SK-N-SH (cell line): ENCODE data around the gene LSM14A. TPM values are rescaled to one million over a fixed set of nuclear protein-coding genes. Genes with fewer than 3 reads are reported as not detected.
A peak's percentile ranks its signal among the peaks of the same experiment; 100 is the strongest.

Experiments
- CTCF ChIA-PET: fragments of 300-600, 350-600 bp; formaldehyde crosslinking; extraction: SDS; loops from one replicate; lab custom pipeline; 2021; lab: Yijun Ruan, JAX
- POLR2A ChIA-PET: fragments of 350-600 bp; sonication (Branson Sonifier 250); formaldehyde crosslinking; extraction: SDS; loops from one replicate; lab custom pipeline; 2020; ENCODE audit warnings: antibody characterized with exemption, inconsistent platforms; lab: Yijun Ruan, JAX
- DNase-seq: peaks from one replicate; pipeline ENCODE4 v3.0.0; 2012
- H2AFZ ChIP-seq: fragments of 200-600 bp; sonication (generic); 2 replicates; pipeline ENCODE4 v1.8.1; 2016; ENCODE audit warnings: antibody characterized with exemption, mild to moderate bottlenecking, low read depth
- H3F3A ChIP-seq: fragments of 200-600 bp; sonication (generic); replicated peaks from 2 replicates; pipeline ENCODE3; 2016; ENCODE audit warnings: antibody characterized with exemption, mild to moderate bottlenecking; ENCODE audit not compliant: insufficient read depth
- H3K27ac ChIP-seq, 2 experiments: fragments of 200-500 bp in 1 of 2; fragments of 200-600 bp in 1 of 2; sonication (Bioruptor generic) in 1 of 2; sonication (generic), shearing (Covaris generic) in 1 of 2; 2 replicates each; pipeline versions ENCODE4 v1.5.1 to v1.6.1; 2014 to 2016; ENCODE audit warnings: low read depth in 2 of 2, inconsistent platforms in 1 of 2, low read length in 1 of 2, mild to moderate bottlenecking in 1 of 2, mixed read lengths in 1 of 2
- H3K27me3 ChIP-seq: fragments of 200-600 bp; sonication (generic), shearing (Covaris generic); 2 replicates; pipeline ENCODE4 v1.6.1; 2016; ENCODE audit warnings: mixed run types; ENCODE audit not compliant: insufficient read depth
- H3K36me3 ChIP-seq, 2 experiments: fragments of 200-500 bp in 1 of 2; fragments of 200-600 bp in 1 of 2; sonication (Bioruptor generic) in 1 of 2; sonication (generic) in 1 of 2; replicated peaks in 1 of 2; 2 replicates each; pipeline versions ENCODE3 to v1.5.1; 2014 to 2016; ENCODE audit warnings: low read length in 1 of 2, mild to moderate bottlenecking in 1 of 2; ENCODE audit not compliant: insufficient read depth in 2 of 2, control insufficient read depth in 1 of 2
- H3K4me1 ChIP-seq, 2 experiments: fragments of 200-500 bp in 1 of 2; fragments of 200-600 bp in 1 of 2; sonication (Bioruptor generic) in 1 of 2; sonication (generic), shearing (Covaris generic) in 1 of 2; 2 replicates each; pipeline versions ENCODE4 v1.5.1 to v1.6.1; 2014 to 2016; ENCODE audit warnings: low read depth in 1 of 2, low read length in 1 of 2, mixed run types in 1 of 2; ENCODE audit not compliant: insufficient read depth in 2 of 2, control insufficient read depth in 1 of 2
- H3K4me2 ChIP-seq: fragments of 200-600 bp; sonication (generic), shearing (Covaris generic); 2 replicates; pipeline ENCODE4 v1.6.1; 2017; ENCODE audit warnings: mixed run types
- H3K4me3 ChIP-seq, 2 experiments: fragments of 200-500 bp in 1 of 2; fragments of 200-600 bp in 1 of 2; sonication (Bioruptor generic) in 1 of 2; sonication (generic), shearing (Covaris generic) in 1 of 2; 2 replicates each; pipeline versions ENCODE4 v1.5.1 to v1.8.1; 2014 to 2016; ENCODE audit warnings: low read depth in 2 of 2, inconsistent platforms in 1 of 2, low read length in 1 of 2, mild to moderate bottlenecking in 1 of 2, mixed read lengths in 1 of 2, moderate library complexity in 1 of 2
- H3K79me2 ChIP-seq: fragments of 200-600 bp; sonication (generic); 2 replicates; pipeline ENCODE4 v1.8.1; 2017; ENCODE audit warnings: mild to moderate bottlenecking; ENCODE audit not compliant: insufficient read depth
- H3K9ac ChIP-seq: fragments of 200-600 bp; sonication (generic); 2 replicates; pipeline ENCODE4 v1.6.1; 2017; ENCODE audit warnings: mixed run types
- H3K9me2 ChIP-seq: fragments of 200-600 bp; sonication (generic); 2 replicates; pipeline ENCODE4 v1.6.1; 2017; ENCODE audit warnings: mixed run types
- H3K9me3 ChIP-seq: fragments of 200-600 bp; sonication (generic); 2 replicates; pipeline ENCODE4 v1.6.1; 2017; ENCODE audit warnings: mixed run types, mild to moderate bottlenecking, moderate library complexity
- H4K20me1 ChIP-seq: fragments of 200-600 bp; sonication (generic); 2 replicates; pipeline ENCODE4 v1.6.1; 2017; ENCODE audit warnings: mild to moderate bottlenecking, mixed run types; ENCODE audit not compliant: insufficient read depth
- CHD2 ChIP-seq: fragments of 150-350 bp; IDR thresholded peaks from 2 replicates; pipeline ENCODE4 v1.6.1; 2018; ENCODE audit warnings: low read length; ENCODE audit not compliant: partially characterized antibody
- ELF1 ChIP-seq: IDR thresholded peaks from 2 replicates; pipeline ENCODE4 v1.4.0; 2012
- EP300 ChIP-seq, 2 experiments: IDR thresholded peaks; 2 replicates each; pipeline versions ENCODE4 v1.4.0 to v1.6.1; 2012; ENCODE audit warnings: borderline replicate concordance in 1 of 2, low read depth in 1 of 2, low read length in 1 of 2
- FOSL2 ChIP-seq: IDR thresholded peaks from 2 replicates; pipeline ENCODE4 v1.4.0; 2012; ENCODE audit warnings: low read depth, mild to moderate bottlenecking, moderate library complexity, borderline replicate concordance
- GABPA ChIP-seq: IDR thresholded peaks from 2 replicates; pipeline ENCODE4 v1.4.0; 2012; ENCODE audit warnings: low read depth, mild to moderate bottlenecking
- GATA2 ChIP-seq: sonication (generic); formaldehyde crosslinking; IDR thresholded peaks from 2 replicates; pipeline ENCODE4 v1.5.0; 2020; ENCODE audit warnings: mild to moderate bottlenecking, missing genetic modification reagents
- MXI1 ChIP-seq: IDR thresholded peaks from 2 replicates; pipeline ENCODE4 v1.6.1; 2012; ENCODE audit warnings: mild to moderate bottlenecking, low read depth, low read length, improper control_type of control experiment
- NRF1 ChIP-seq: IDR thresholded peaks from 2 replicates; pipeline ENCODE4 v1.6.1; 2012; ENCODE audit warnings: low read depth, mild to moderate bottlenecking, low read length
- RCOR1 ChIP-seq: fragments of 150-350 bp; IDR thresholded peaks from 2 replicates; pipeline ENCODE4 v1.6.1; 2017; ENCODE audit warnings: antibody characterized with exemption, low read length
- TAF1 ChIP-seq: IDR thresholded peaks from 2 replicates; pipeline ENCODE4 v1.6.1; 2012; ENCODE audit warnings: low read depth, mild to moderate bottlenecking, low read length, moderate library complexity, borderline replicate concordance
- TCF12 ChIP-seq: IDR thresholded peaks from 2 replicates; pipeline ENCODE4 v1.4.0; 2012
- YY1 ChIP-seq: IDR thresholded peaks from 2 replicates; pipeline ENCODE4 v1.4.0; 2012; ENCODE audit warnings: low read depth, mild to moderate bottlenecking
- WGBS: methylation state at CpG from one replicate; pipeline ENCODE4 v1.1.6; 2017; ENCODE audit warnings: low lambda C conversion rate; 5-methylcytosine and 5-hydroxymethylcytosine counted together
- polyA plus RNA-seq, 3 experiments: library from polyadenylated mRNA; depleted of rRNA; stranded (reverse); fragments of >200 nt; gene quantifications; 2 replicates each; pipeline ENCODE4 v1.2.3, GENCODE V29; 2012
- TF ChIP-seq, protein P1 (sequence below): IDR thresholded peaks from 2 replicates; pipeline ENCODE4 v1.4.0; 2012; ENCODE audit warnings: low read depth, borderline replicate concordance
- TF ChIP-seq, protein P2 (sequence below): fragments of 200-600 bp; sonication (generic); IDR thresholded peaks from 2 replicates; pipeline ENCODE4 v1.6.1; 2017; ENCODE audit warnings: antibody characterized with exemption, mild to moderate bottlenecking, moderate library complexity
- TF ChIP-seq, protein P3 (sequence below): fragments of 150-350 bp; IDR thresholded peaks from 2 replicates; pipeline ENCODE4 v1.6.1; 2017; ENCODE audit warnings: antibody characterized with exemption, low read length, low read depth, borderline replicate concordance
- TF ChIP-seq, protein P4 (sequence below): fragments of 150-350 bp; IDR thresholded peaks from 2 replicates; pipeline ENCODE4 v1.6.1; 2016; ENCODE audit warnings: mild to moderate bottlenecking, low read depth, low read length

LSM14A gene
- polyA plus RNA-seq, 1 of the 3 experiments (the other 2 are of a cell fraction), result 87.7 TPM

DNA sequence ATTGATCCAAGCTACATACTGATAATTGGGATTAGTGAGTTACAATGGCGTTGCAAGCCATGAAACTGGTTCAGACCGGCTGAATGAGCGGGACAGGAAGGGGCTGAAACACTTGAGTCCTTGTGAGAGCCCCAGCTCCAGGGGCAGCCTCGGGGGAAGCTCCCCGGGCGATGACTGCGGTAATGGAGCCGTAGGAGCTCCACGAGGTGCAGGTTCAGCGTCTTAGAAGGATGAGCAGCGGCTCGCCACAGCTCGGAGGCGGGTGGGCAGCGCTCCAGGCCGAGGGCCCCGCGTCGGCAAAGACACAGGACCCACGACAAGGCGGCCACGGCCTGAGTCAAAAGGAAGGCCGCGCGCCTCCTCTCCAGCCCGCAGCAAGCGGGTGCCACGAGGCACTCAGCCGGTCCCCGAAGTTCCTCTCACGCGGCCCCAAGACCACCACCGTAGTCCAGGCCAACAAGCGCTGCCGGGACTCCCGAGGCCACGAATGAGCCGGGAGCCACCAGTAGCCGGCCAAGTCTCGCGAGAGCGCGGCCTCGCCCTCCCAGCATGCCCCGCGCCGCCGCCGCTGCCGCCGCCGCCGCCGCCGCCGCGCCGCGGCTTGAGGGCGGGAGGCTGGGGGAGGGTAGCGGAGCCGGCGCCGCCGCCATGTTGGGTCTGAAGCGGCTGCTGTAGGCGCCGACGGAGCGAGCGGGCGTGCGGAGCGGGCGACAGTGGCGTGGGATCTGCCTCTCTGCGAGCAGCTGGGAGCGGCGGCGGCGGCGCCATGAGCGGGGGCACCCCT, at the start of gene LSM14A (continued):
- TF ChIP-seq, protein P1, sequence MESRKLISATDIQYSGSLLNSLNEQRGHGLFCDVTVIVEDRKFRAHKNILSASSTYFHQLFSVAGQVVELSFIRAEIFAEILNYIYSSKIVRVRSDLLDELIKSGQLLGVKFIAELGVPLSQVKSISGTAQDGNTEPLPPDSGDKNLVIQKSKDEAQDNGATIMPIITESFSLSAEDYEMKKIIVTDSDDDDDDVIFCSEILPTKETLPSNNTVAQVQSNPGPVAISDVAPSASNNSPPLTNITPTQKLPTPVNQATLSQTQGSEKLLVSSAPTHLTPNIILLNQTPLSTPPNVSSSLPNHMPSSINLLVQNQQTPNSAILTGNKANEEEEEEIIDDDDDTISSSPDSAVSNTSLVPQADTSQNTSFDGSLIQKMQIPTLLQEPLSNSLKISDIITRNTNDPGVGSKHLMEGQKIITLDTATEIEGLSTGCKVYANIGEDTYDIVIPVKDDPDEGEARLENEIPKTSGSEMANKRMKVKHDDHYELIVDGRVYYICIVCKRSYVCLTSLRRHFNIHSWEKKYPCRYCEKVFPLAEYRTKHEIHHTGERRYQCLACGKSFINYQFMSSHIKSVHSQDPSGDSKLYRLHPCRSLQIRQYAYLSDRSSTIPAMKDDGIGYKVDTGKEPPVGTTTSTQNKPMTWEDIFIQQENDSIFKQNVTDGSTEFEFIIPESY, result peak; percentile 96
- TF ChIP-seq, all 33 proteins: peak for 9

DNA sequence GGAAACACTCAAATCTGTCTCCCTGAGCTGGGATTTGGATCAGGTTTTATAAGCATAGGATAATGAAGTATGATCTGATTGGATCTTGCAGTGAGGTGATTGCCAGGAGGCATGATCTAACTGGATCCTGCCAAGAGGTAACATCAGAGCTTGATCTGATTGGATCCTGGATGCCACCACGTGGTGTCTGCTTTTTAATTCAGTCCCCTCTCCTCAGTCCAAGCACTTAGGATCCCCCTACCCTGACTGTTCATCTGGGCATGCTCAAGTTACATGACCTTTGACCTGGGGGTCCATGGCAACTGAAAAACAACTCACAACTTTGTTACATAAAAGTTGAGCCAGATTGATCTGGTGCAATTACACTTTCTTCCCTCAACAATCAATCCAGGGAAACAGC, 47.5 kb upstream of the LSM14A start:
- TF ChIP-seq, protein P2, sequence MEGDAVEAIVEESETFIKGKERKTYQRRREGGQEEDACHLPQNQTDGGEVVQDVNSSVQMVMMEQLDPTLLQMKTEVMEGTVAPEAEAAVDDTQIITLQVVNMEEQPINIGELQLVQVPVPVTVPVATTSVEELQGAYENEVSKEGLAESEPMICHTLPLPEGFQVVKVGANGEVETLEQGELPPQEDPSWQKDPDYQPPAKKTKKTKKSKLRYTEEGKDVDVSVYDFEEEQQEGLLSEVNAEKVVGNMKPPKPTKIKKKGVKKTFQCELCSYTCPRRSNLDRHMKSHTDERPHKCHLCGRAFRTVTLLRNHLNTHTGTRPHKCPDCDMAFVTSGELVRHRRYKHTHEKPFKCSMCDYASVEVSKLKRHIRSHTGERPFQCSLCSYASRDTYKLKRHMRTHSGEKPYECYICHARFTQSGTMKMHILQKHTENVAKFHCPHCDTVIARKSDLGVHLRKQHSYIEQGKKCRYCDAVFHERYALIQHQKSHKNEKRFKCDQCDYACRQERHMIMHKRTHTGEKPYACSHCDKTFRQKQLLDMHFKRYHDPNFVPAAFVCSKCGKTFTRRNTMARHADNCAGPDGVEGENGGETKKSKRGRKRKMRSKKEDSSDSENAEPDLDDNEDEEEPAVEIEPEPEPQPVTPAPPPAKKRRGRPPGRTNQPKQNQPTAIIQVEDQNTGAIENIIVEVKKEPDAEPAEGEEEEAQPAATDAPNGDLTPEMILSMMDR, result no peak
- no peak for TF ChIP-seq RCOR1
- TF ChIP-seq NRF1, result no peak
- no peak for TF ChIP-seq YY1
- no peak for TF ChIP-seq ELF1
- TF ChIP-seq CHD2, result no peak

DNA sequence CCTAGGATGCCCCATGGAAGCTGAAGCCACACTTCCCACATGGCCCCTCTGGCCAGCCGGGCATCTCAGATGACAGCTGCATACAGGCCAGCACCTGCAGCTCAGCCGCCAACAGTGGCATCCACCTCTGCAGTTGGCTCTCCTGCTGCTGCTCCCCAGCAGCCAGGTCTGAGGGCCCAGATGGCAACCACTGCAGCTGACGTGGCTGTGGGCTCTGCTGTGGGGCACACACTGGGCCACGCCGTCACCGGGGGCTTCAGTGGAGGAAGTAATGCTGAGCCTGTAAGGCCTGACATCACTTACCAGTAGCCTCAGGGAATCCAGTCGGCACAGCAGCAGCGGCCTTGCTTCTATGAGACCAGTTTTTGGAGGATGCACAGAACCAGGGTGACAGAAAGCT, 45.3 kb upstream of the LSM14A start:
- TF ChIP-seq YY1, result no peak
- no peak for TF ChIP-seq CHD2
- no peak for TF ChIP-seq GABPA
- no peak for TF ChIP-seq MXI1
- TF ChIP-seq TAF1, result no peak
- TF ChIP-seq, protein P3, sequence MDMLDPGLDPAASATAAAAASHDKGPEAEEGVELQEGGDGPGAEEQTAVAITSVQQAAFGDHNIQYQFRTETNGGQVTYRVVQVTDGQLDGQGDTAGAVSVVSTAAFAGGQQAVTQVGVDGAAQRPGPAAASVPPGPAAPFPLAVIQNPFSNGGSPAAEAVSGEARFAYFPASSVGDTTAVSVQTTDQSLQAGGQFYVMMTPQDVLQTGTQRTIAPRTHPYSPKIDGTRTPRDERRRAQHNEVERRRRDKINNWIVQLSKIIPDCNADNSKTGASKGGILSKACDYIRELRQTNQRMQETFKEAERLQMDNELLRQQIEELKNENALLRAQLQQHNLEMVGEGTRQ, result no peak
- no peak for TF ChIP-seq RCOR1
- TF ChIP-seq GATA2 (CRISPR knock-in tag), result no peak
- no peak for TF ChIP-seq FOSL2
- no peak for TF ChIP-seq EP300 (IDR thresholded peaks at IDR 0.05; ENCODE audit: borderline replicate concordance in 1 of 2, low read depth in 1 of 2, low read length in 1 of 2)
- TF ChIP-seq, protein P4, sequence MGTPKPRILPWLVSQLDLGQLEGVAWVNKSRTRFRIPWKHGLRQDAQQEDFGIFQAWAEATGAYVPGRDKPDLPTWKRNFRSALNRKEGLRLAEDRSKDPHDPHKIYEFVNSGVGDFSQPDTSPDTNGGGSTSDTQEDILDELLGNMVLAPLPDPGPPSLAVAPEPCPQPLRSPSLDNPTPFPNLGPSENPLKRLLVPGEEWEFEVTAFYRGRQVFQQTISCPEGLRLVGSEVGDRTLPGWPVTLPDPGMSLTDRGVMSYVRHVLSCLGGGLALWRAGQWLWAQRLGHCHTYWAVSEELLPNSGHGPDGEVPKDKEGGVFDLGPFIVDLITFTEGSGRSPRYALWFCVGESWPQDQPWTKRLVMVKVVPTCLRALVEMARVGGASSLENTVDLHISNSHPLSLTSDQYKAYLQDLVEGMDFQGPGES, result no peak
- no peak for TF ChIP-seq ELF1
- no peak for TF ChIP-seq NRF1
- no peak for TF ChIP-seq TCF12
- TF ChIP-seq, all 33 proteins: peak for 0
- POLR2A ChIA-PET, result no interaction called here
- DNase-seq, result peak; percentile 22
- no peaks in the 10 kb centered on the region for H3K27me3 ChIP-seq
- H3K9ac ChIP-seq, result no peak overlapping the region
- no peaks in the 10 kb centered on the region for H3K9me2 ChIP-seq
- H3K4me2 ChIP-seq, result no peak overlapping the region
- no peaks in the 10 kb centered on the region for H3F3A ChIP-seq
- no peaks in the 10 kb centered on the region for H3K79me2 ChIP-seq
- 51% methylated on average over 4 of the region's 8 CpGs for WGBS
- no peak overlapping the region for H3K27ac ChIP-seq
- H3K4me1 ChIP-seq, result peaks cover 0 to 3% of the 10 kb centered on the region in 2 experiments; a peak in 1 of 4 replicates
- H2AFZ ChIP-seq, result no peak overlapping the region
- H3K4me3 ChIP-seq, result no peak overlapping the region
- H4K20me1 ChIP-seq, result no peaks in the 10 kb centered on the region
- H3K9me3 ChIP-seq, result no peaks in the 10 kb centered on the region
- CTCF ChIA-PET, result interaction anchor here (0.8 to 3.4 kb wide), 3 partner anchors 19 to 349 kb away, joined by 3 to 16 read pairs (median 13); no protein-coding TSS in a partner anchor
- no peaks in the 10 kb centered on the region for H3K36me3 ChIP-seq

More for the DNA sequence above, 47.5 kb upstream of the LSM14A start:
- Histone ChIP-seq H3K4me1 (peaks cover 0 to 3% of the 10 kb centered on the region in 2 experiments; a peak in 1 of 4 replicates), H3K79me2 (no peaks in the 10 kb centered on the region), H3K36me3 (no peaks in the 10 kb centered on the region), H3K9me2 (no peaks in the 10 kb centered on the region), H3K9me3 (no peaks in the 10 kb centered on the region), H3K4me2 (no peak overlapping the region), H3K27me3 (no peaks in the 10 kb centered on the region), H3K27ac (no peak overlapping the region), H3K4me3 (no peak overlapping the region), H3K9ac (no peak overlapping the region), H3F3A (no peaks in the 10 kb centered on the region), H4K20me1 (no peaks in the 10 kb centered on the region), H2AFZ (no peak overlapping the region)
- ChIA-PET CTCF (interaction anchor here (0.7 to 3.4 kb wide), 6 partner anchors 21 to 703 kb away, joined by 3 to 16 read pairs (median 6); no protein-coding TSS in a partner anchor), POLR2A (interaction anchor here (0.6 kb wide), 1 partner anchor 9 kb away, joined by 3 read pairs; no protein-coding TSS in a partner anchor)
- DNase-seq, result peak; percentile 24
- WGBS, result 0% methylated on average over 1 of the region's 1 CpG
